ENCODE results near the gene ESPNL.

GRCh38 chr2:238165288-238165921 lies 65.3 kb downstream of the ESPNL start:
- TF ChIP-seq ZNF274 (IDR thresholded peaks at IDR 0.05; ENCODE audit: low read depth, low read length) = no peak
- TF ChIP-seq SUZ12 (IDR thresholded peaks at IDR 0.05; ENCODE audit: extremely low read depth, insufficient read depth, insufficient read length) = no peak
- no peak for TF ChIP-seq YY1 (IDR thresholded peaks at IDR 0.05; ENCODE audit: insufficient read depth, insufficient read length)

Data from NT2/D1 (cell line).